ENCODE measurements around the gene ST3GAL3.
"Not testable (repeated sequence)": the region's sequence is repeated elsewhere in the genome, so short reads cannot be mapped to it uniquely, and the experiment has no call there.

The ST3GAL3 gene

DNA sequence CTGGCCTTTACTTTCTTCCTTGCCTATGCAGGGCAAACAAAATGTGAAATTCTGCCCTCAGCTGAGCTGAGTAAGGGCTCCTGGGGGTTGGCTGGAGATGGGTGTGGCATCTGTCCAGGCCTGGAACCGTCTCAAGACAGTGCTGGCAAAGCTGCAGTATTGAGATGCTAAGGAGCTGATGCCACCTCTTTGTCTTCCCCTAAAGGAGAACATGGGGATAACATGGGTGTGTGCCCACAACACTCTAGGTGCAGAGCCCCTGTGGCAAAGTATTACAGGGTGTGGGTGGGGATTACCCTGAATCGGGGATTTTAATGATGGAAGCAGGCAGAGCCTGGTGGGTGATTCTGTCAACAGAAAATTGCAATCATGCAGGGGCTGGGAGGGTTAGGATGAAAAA lies 2.5 kb upstream of the ST3GAL3 start:
- DNase-seq: no peak

DNA sequence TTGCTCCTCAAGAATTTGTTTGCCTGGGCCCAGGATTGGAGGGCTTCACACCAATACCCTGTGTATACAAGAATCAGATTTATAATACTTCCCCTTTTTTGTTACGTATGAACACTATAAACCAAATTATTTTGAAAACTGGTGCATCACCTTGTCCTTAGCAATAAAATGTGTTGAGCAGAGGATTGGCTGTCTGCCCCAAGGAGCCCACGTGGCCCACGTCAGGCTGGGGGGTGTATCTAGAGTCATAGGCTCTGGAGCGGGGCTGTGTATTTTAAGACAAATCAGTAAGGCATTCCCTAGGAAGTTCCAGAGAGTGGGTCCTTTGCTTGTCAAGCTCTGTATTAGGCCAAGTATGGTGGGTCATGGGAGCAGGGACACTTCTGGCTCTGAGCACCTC lies 2.0 kb upstream of the ST3GAL3 start:
- peak in 1 of 3 donors; percentile 17 for DNase-seq

DNA sequence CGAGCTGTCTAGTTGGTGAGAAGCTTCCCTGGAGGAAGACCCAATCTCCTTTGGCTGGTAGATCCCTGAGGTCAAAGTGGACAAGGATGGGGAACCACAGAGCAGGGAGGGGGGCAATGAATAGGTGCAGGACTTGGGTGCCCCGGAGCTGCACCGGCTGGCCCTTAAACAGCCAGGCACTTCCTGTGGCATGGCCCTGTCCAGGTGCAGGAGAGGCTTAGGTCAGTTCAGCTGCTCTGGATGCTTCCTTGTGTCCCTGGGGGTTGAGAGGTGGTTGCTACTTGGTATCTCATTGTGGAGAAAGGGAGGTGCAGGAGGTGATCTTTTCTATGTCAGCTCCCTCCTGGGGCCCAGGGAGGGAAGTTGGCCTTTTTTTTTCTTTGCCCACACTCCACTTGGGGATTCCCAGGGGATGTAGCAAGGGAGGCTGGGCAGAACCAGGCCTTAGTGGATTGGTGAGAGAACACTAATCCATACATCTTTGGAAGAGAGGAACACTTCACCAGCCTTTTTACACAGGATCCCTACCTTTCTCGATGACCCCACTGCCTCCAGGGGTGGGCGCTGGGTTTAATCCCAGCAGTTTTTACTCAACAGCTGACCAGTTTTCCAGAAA lies 1.2 kb upstream of the ST3GAL3 start:
- peak; percentile 63 to 73 (median 70) for DNase-seq

DNA sequence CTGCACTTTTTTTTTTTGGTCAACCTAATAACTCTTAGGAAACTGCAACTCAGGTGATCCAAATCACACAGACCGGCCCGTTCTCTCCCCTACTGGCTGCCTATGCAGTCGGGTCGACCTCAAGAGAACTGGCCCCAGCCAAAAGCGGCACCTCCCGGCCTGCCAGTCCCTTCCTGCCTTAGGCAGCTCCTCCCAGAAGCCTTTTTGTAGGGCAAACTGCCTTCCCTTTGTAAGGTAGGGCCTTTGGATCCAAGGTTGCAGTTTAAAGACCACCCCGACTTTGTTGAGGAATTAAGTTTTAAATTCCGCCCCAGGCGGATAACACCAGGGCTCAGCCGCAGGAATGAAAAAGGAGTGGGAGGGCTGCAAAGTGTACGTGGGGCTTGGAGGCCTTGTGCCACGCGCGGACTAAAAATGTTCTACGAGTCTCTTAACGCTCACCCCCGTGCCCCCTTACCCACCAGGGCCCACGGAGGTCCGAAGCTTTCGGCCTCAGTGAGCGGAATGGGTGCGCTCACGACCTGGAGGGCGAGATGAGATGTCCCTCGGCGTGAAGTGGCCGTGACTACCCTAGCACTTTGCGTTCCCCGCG lies 642 bp upstream of the ST3GAL3 start:
- no peak for DNase-seq

DNA sequence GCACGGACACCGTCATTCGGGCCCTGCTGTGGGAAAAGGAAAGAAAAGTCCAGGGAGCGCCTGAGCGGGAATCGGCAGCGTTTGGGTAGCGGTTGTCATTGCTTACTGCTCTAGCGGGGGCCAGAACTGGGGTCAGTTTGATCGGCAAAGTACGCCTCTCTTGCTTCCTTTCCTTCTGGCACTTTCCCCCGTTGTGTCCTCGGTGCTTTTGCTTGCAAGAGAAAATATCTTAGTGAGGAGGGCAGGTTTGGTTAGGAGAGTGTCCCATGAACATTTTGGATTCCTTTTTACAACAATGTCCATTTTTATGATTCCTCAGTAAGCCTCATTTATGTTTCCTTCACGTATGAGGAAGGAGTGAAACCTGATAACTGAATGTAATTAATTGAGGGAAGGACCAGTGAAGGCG lies 670 bp downstream of the ST3GAL3 start:
- DNase-seq: peak in 1 of 3 donors; percentile 59

DNA sequence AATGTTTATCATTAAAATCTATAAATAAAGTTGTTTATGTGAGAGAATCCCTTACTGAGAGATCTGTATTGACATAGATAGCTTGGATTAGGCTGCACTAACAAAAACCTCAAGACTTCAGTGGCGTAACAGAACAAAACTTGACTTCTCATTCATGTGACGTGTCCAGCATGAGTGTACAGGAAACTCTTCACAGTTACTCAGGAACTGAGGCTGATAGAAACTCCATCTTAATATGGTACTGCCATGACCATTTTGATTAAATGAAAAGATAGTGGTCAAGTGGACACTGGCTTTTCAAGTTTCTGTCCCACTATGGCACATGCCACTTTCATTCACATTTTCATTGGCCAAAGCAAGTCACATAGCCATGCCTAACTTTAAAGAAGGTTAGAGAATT lies 3.7 kb downstream of the ST3GAL3 start:
- peak; percentile 49 to 80 (median 80) for DNase-seq

DNA sequence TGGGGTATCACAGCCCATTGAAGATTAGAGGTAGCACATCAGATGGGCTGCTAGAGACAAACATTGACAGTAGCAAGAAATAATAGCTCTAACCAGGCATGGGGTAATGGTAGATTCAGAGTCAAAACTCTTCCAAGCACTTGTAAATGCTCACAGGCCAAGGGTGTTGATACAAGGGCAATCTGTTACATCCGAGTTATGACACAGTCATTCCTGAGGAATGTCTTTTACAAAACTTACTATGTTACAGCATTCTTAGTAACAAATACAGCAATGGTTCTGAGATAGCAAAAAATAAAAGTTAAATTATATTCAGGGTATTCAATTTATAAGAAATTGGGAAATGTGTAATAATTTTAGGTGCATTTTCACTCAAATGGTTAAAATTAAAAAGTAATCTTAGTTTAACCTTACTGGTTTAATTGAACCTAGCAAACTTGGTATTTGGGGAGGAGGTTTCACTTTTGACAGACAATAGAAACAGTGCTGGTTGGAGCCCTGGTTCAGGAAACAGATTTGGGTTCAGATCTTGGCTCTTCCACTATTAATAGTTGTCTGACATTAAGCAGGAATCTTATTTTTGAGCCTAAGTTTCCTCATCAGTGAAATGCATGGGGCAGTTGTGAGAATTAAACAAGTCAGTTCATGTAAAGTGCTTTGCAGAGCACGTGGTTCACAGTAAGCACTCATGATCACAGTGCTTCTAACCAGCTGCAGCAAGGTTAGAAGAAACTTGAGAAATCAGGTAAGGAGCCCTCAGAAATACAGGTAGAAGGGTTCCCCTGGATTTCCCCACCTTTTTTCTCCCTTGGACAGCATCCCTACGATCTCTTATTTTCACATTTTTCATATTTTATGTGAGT lies 4.4 kb downstream of the ST3GAL3 start:
- DNase-seq: no peak

DNA sequence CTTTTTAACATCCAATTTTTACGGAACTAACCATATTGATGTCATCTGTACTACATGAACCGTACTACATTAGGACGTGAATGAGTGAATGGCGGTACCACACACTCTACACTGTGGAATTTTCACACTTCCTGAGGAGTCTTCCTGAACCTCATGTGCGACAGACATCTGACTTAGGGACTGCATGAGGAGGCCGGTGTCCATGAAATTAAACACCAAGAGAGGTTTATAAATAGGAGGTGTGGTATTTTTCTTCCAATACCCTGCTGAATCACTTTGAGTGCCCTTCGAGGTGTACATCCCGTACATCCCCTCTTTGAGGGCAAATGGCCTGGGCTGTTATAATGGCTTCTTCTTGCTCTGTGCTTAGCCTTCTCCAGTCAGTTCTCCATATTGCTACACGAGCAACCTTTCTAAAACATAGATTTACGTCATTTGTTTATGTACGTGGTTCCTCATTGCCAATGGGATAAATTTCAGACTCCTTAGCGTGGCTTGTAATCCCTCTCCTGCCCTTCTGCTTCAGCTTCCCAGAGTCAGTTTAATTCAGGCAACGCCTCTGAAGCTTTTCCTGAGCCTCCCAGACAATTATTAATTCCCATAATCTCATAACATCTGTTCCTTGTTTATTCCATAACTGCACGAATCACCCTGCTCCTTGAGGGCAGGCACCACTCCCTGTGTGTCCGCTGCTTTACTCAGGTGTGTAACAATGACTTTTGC lies 9.4 kb downstream of the ST3GAL3 start:
- DNase-seq: no peak

DNA sequence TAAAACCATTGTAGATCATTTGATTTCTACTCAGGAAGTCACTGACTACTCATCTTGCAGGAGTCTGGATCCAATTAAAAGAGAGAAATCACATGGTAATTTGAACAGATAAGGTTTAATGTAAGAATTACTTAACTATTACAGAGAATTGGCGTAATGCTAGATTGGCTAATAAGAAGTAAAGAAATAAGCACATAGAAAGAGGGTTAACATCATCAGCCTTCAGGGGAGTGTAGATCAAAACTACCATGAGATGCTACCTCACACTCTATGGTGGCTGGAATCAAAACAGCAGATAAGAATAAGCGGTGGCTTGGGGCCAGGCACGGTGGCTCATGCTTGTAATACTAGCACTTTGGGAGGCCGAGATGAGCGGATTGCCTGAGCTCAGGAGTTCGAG lies 11.7 kb downstream of the ST3GAL3 start:
- no peak for DNase-seq

DNA sequence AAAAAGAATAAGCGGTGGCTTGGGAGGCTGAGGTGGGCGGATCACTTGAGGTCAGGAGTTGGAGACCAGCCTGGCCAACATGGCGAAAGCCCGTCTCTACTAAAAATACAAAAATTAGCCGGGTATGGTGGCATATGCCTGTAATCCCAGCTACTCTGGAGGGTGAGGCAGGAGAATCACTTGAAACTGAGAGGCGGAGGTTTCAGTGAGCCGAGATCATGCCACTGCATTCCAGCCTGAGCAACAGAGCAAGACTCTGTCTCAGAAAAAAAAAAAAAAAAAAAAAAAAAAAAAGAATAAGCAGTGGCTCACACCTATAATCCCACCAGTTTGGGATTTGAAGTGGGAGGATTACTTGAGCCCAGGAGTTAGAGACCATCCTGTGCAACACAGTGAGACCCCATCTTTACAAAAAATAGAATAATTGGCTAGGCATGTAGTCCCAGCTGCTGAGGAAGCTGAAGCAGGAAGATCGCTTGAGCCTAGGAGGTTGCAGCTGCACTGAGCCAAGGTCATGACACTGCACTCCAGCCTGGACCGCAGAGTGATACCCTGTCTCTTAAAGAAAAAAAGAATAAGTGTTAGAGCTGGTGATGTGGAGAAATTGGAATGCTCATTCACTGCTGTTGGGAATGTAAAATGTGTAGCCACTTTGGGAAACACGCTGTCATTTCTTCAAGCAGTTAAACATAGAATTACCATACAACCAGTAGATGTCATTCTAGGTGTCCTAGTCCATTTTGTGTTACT lies 12.5 kb downstream of the ST3GAL3 start:
- DNase-seq: not testable (repeated sequence)

DNA sequence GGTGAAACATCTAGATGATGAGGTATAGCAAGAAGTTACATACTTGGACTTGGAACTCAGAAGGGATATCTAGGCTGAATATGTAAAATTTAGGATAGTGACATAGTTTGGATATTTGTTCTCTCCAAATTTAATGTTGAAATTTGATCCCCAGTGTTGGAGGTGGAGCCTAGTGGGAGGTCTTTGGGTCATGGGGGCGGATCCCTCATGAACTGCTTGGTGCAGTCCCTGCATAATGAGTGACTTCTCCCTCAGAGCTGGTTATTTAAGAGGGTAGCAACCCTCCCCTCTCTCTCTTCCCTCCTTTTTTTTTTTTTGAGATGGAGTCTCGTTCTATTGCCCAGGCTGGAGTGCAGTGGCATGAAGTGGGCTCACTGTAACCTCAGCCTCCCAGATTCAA lies 15.5 kb downstream of the ST3GAL3 start:
- no peak for DNase-seq

DNA sequence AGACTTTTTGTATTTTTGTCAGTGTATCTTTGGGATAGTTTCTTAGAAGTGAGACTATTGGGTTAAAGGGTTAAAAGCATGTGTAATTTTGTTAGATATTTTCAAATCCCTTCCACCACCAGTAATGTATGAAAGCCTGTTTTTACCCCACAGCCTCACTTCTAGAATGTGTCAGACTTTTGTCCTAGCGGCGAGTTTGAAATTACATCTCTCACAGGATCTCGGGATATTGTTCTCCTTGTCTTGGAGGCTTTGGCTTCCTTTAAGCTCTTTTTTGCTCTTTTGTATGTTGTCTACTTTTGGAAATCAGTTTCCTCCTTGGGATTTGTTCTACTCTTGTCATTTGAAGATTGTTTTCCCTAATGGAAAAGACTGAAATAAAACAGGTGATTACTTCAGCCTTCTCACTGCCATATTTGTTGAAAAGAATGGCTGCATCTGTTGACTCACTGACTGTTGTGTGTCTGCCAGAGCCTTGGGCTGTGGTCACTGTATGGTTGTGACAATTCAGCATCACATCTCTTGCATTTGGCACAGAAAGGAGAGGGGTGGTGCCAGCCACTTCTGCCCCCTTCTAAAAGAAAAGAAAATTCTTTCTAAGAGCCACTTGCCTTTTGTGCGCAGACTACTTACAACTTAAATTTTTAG lies 22.6 kb downstream of the ST3GAL3 start:
- no peak for DNase-seq

DNA sequence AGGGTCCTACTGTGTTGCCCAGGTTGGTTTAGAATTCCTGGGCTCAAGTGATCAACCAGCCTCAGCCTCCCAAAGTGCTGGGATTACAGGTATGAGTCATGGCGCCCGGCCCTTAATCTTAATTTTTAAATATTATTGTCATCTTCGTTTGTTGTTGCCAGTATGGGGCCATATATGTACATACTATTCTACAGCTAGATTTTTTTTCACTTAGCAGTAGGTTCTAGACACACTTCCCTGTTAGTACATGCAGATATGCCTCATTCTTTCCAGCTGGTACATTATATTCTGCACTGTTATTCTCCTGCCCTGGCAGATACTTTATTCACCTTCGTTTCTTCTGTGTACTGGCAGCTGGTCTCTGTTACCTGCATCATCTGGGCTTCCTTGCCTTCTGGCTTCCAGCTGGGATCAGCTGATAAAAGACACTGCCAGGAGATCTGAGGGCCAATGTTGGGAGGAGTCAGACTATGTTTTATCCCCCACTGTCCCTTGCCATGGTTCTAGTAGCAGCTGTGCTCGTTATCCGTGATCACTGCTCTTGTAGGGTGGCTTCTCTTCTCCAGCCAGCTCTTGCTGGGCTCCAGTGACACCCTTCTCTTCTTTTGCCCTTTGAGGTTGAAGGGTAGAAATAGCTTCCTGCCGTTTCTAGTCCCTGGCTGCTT lies 24.7 kb downstream of the ST3GAL3 start:
- no peak for DNase-seq

DNA sequence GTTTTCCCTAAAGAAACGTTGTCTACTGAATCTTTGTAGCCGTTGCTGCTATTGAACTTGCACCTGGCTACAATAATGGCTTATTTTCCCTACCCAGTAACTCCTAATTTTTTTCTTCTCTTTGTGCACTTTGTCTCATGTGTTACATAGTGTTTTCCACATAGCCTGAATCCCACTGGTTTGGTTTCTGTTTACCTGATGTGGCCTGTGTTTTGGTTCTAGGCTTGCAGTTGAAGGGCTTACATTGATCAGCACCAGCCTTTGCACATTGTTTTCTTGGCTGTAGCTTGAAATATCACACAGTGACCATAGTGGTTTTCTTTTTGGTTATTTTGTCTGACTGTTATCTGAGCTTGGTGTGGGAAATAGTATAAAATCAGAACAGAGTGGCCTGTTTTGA lies 29.5 kb downstream of the ST3GAL3 start:
- no peak for DNase-seq

DNA sequence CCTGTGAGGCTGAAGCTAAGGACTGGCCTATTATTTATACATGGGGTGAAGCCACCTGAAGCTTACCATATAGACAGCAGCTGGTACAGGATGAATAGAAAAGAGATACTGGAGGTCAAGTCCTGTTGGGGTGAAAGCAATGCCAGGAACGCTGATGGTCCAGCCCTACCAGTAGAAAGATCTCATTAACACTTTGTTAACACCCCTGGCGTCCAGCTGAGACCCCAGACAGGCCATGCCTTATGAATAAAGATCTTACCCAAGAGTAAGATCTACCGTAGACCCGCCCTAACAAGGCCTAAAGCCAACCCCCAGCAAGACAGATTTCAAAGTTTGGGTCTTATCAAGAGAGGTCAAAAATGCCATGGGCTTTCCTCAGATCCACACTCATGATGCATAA lies 34.7 kb downstream of the ST3GAL3 start:
- no peak for DNase-seq

DNA sequence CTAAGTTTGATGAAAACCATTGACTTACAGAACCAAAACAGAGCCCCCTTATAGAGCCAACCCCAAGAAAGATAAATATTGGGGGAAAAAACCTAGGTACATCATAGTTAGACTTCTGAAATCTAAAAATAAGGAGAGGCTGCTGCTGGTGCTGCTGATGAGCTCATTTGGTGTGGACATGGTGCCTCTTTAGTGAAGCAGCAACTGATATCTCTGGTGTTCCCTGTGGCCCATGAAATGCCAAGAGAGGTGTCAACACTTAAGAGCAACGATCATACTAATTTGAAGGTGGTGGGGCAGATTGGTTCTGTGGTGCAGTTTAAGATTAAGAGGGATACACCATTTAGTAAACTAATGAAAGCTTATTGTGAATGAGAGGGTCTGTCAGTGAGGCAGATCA lies 35.9 kb downstream of the ST3GAL3 start:
- no peak for DNase-seq

DNA sequence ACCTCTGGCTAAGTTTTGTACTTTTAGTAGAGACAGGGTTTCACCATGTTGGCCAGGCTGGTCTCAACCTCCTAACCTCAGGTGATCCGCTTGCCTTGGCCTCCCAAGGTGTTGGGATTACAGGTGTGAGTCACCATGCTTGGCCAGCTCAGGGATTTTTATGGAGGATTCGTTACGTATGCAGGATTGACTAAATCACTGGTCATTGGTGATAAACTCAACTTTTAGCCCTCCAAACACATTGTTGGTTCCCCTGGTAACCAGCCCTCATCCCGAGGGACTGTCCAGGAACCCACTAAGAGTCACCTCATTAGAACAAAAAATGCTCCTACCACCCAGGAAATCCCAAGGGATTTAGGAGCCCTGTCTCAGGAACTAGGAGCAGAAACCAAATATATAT lies 40.4 kb downstream of the ST3GAL3 start:
- DNase-seq: no peak

DNA sequence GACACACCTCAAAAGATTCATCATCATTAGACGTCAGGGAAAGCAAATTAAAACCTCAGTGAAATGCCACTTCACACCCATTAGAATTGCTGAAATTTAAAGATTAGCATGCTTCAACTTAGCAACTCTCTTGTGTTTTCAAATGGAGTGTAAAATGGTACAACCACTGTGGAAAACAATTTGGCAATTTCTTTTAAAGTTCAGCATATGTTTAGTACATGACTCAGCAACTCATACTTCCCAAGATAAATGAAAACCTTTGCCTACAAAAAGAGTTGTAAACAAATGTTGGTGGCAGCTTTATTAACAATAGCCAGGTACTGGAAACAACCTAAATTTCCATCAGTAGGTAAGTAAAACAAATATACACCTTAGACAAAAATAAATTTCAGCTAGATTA lies 42.7 kb downstream of the ST3GAL3 start:
- DNase-seq: no peak

DNA sequence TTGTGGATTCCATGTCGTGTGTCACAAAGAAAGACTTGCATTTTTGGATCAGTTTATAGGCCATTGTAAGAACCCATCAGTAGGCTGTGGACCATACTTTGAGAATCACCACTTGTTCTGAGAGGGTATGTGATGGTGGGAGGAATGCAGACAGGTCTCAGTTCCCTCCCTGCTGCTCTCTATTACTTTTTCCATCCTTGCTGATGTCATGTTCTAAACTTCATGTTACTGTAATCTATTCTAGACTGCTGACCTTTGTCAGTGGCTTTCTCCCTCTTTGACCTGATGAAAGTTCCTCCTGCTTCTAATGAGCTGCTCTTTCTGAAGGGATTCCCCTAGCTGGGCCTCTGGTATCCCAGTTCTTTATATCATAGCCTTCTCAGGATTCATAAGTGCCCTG lies 46.1 kb downstream of the ST3GAL3 start:
- DNase-seq: no peak

DNA sequence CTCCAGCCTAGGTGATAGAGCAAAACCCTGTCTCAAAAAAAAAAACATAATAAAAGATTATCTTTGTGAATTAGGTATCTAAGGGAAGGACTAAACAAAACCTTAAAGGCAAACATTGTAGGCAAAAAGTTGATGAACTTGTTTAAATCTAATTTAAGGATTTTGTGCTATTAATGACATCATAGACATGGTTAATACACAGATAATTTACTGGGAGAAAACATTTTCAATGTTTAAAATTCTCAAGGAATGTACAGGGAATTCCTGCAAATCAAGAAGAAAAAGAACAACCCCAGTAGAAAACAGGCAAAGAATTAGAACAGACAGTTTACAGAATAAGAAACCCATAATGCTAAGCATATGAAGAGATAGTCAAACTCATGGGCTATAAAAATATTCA lies 47.6 kb downstream of the ST3GAL3 start:
- DNase-seq: no peak

DNA sequence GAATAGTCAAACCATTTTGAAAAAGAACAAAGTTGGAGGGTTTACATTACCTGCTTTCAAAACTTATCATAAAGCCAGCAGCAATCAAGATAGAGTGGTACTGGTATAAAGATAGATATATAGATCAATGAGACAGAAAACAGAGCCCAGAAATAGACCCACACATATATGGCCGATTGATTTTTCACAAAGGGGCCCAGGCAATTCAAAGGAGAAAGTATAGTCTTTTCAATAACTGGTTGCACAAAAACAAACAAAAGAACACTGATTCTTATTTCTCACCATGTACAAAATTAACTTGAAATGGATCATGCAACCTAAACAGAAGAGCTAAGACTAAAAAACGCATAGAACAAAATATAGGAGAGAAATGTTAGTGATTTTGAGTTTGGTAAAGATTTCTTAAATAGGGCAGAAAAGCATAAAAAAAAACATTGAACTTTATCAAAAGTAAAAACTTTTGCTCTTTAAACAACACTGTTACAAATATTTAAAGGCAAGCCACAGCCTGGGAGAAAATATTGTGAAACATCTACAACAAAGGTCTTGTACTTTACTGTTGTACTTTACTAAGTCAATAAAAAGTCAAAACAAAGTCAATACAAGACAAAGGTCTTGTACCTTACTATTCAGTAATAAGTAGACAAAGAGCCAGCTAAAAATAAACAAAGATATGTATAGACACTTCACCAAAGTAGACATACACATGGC lies 50.2 kb downstream of the ST3GAL3 start:
- no peak for DNase-seq
